Endothelial cell of umbilical vein (primary cell): ENCODE data around the gene PAX6. TPM values are rescaled to one million over a fixed set of nuclear protein-coding genes. Genes with fewer than 3 reads are reported as not detected.

Experiments used
- BruUV-seq: library from RNA; stranded (reverse); fragments of 400-500 nt; replicated peaks from 2 replicates; lab custom pipeline; 2021; lab: Mats Ljungman, UMichigan
- CTCF ChIA-PET: fragments of 300-600, 350-600 bp; sonication (Branson Sonifier 250); formaldehyde crosslinking; loops from one replicate; lab custom pipeline; 2021; ENCODE audit warnings: antibody characterized with exemption, inconsistent platforms; lab: Charles Lee
- POLR2A ChIA-PET: fragments of 300-600, 350-600 bp; sonication (Branson Sonifier 250); formaldehyde crosslinking; loops from one replicate; lab custom pipeline; 2021; ENCODE audit warnings: antibody characterized with exemption, inconsistent platforms; lab: Charles Lee
- DNase-seq: peaks from one replicate; pipeline ENCODE4 v3.0.0-alpha.2; 2011; ENCODE audit warnings: low read depth, low spot score
- FAIRE-seq: peaks from 2 replicates; lab custom pipeline; 2011; peaks lifted over from hg19 to GRCh38; lab: Jason Lieb, UNC
- H2AFZ ChIP-seq: 2 replicates; pipeline ENCODE4 v1.6.0; 2012; ENCODE audit warnings: low read depth, low read length, control low read depth, inconsistent platforms
- H3K27ac ChIP-seq: 2 replicates; pipeline ENCODE4 v1.5.1; 2011; ENCODE audit warnings: low read depth, mild to moderate bottlenecking, control low read depth, low read length, moderate library complexity; ENCODE audit not compliant: insufficient read depth
- H3K27me3 ChIP-seq, 2 experiments: 2 replicates each; pipeline versions ENCODE4 v1.6.0 to v1.6.1; 2011; ENCODE audit warnings: low read length in 2 of 2, mixed read lengths in 1 of 2; ENCODE audit not compliant: control insufficient read depth in 2 of 2, insufficient read depth in 2 of 2
- H3K36me3 ChIP-seq, 2 experiments: 2 replicates in 1 of 2; 3 replicates in 1 of 2; pipeline ENCODE4 v1.5.1; 2011; ENCODE audit warnings: low read length in 2 of 2, mild to moderate bottlenecking in 1 of 2, moderate library complexity in 1 of 2; ENCODE audit not compliant: control insufficient read depth in 2 of 2, insufficient read depth in 2 of 2; ENCODE audit errors: extremely low read depth in 1 of 2
- H3K4me1 ChIP-seq: 3 replicates; pipeline ENCODE4 v1.5.1; 2011; ENCODE audit warnings: mild to moderate bottlenecking, low read length; ENCODE audit not compliant: control insufficient read depth, insufficient read depth; ENCODE audit errors: extremely low read depth
- H3K4me2 ChIP-seq: 2 replicates; pipeline ENCODE4 v1.6.1; 2011; ENCODE audit warnings: low read length, control low read depth, mixed read lengths; ENCODE audit not compliant: insufficient read depth
- H3K4me3 ChIP-seq, 3 experiments: fragments of 200-600 bp in 1 of 3; sonication (generic), shearing (Covaris generic) in 1 of 3; replicated peaks in 1 of 3; 2 replicates each; pipeline ENCODE4 v1.5.1; 2011 to 2016; ENCODE audit warnings: control low read depth in 3 of 3, low read length in 3 of 3, mild to moderate bottlenecking in 2 of 3, inconsistent platforms in 1 of 3, low read depth in 1 of 3, moderate library complexity in 1 of 3; ENCODE audit not compliant: insufficient read depth in 1 of 3
- H3K79me2 ChIP-seq: 2 replicates; pipeline ENCODE4 v1.6.0; 2012; ENCODE audit warnings: low read length, inconsistent platforms; ENCODE audit not compliant: control insufficient read depth, insufficient read depth
- H3K9ac ChIP-seq: replicated peaks from 2 replicates; pipeline ENCODE3; 2011; ENCODE audit warnings: low read length, control low read depth; ENCODE audit not compliant: insufficient read depth; ENCODE audit errors: extremely low read depth
- H3K9me1 ChIP-seq: replicated peaks from 3 replicates; pipeline ENCODE4 v1.6.0; 2011; ENCODE audit warnings: mild to moderate bottlenecking, low read length; ENCODE audit not compliant: control insufficient read depth, insufficient read depth; ENCODE audit errors: extremely low read depth
- H3K9me3 ChIP-seq: replicated peaks from 2 replicates; pipeline ENCODE4 v1.5.1; 2012; ENCODE audit warnings: low read length, inconsistent platforms; ENCODE audit not compliant: control insufficient read depth, insufficient read depth
- H4K20me1 ChIP-seq: replicated peaks from 2 replicates; pipeline ENCODE3; 2011; ENCODE audit warnings: mild to moderate bottlenecking, low read length; ENCODE audit not compliant: control insufficient read depth, insufficient read depth; ENCODE audit errors: extremely low read depth
- CTCF ChIP-seq, 2 donors: IDR thresholded peaks; 1 replicate in 1 of 2; 2 replicates in 1 of 2; pipeline ENCODE4 v1.5.1; 2011; ENCODE audit warnings: low read length in 2 of 2, mild to moderate bottlenecking in 2 of 2, moderate library complexity in 2 of 2, control low read depth in 1 of 2, inconsistent platforms in 1 of 2, low read depth in 1 of 2; ENCODE audit not compliant: insufficient read depth in 1 of 2; ENCODE audit errors: extremely low read depth in 1 of 2
- EZH2 ChIP-seq: IDR thresholded peaks from 2 replicates; pipeline ENCODE4 v1.6.1; 2012; ENCODE audit warnings: borderline replicate concordance, low read depth, mild to moderate bottlenecking, moderate library complexity, low read length, inconsistent platforms; ENCODE audit not compliant: severe bottlenecking
- FOS ChIP-seq: IDR thresholded peaks from 2 replicates; pipeline ENCODE4 v1.6.1; 2011; ENCODE audit warnings: mild to moderate bottlenecking, low read length, moderate library complexity, borderline replicate concordance; ENCODE audit not compliant: insufficient read depth
- GATA2 ChIP-seq: IDR thresholded peaks from 2 replicates; pipeline ENCODE4 v1.7.0; 2011; ENCODE audit warnings: low read depth, mild to moderate bottlenecking, moderate library complexity, mixed read lengths, low read length; ENCODE audit not compliant: insufficient read length, insufficient read depth
- JUN ChIP-seq: IDR thresholded peaks from 2 replicates; pipeline ENCODE4 v1.6.1; 2011; ENCODE audit warnings: borderline replicate concordance, low read depth; ENCODE audit not compliant: insufficient read length, insufficient read depth
- MYC ChIP-seq: IDR thresholded peaks from one replicate; pipeline ENCODE4 v1.6.1; 2011; ENCODE audit warnings: mild to moderate bottlenecking, low read depth, low read length
- POLR2A ChIP-seq: IDR thresholded peaks from 2 replicates; pipeline ENCODE4 v1.6.1; 2012; ENCODE audit warnings: low read depth, mild to moderate bottlenecking, control low read depth, low read length
- POLR2AphosphoS5 ChIP-seq: IDR thresholded peaks from 2 replicates; pipeline ENCODE4 v1.6.1; 2012; ENCODE audit warnings: low read depth, mild to moderate bottlenecking, control low read depth, low read length, moderate library complexity; ENCODE audit not compliant: insufficient read depth
- dilution Hi-C: fragments of 300-500 bp; cut with MboI; formaldehyde crosslinking; loops from one replicate; pipeline ENCODE4 v1.15.0; 2019; ENCODE audit warnings: low sequenced_read_pairs; ENCODE audit not compliant: extremely low pct_ligation_motif_present
- intact Hi-C: fragments of 100-400 bp; cut with micrococcal nuclease; formaldehyde crosslinking; loops from one replicate; pipeline ENCODE4 v1.10.0; 2022
- polyA plus RNA-seq, 4 experiments: library from polyadenylated mRNA; depleted of rRNA in 3 of 4; stranded (reverse) in 3 of 4; unstranded in 1 of 4; fragments of >200 nt; gene quantifications; 2 replicates each; pipeline versions ENCODE4 v1.2.1 to v1.2.3, GENCODE V29; 2011 to 2012; ENCODE audit warnings: missing spikeins in 1 of 4
- total RNA-seq: library from RNA; stranded (reverse); gene quantifications from 2 replicates; pipeline ENCODE4 v1.2.3, GENCODE V29; 2021
- TF ChIP-seq, protein P1 (sequence below): IDR thresholded peaks from 2 replicates; pipeline ENCODE4 v1.6.1; 2011; ENCODE audit not compliant: insufficient read depth, insufficient read length

The PAX6 gene
- total and polyA plus RNA-seq, 2 donors (not counting 3 experiments of a cell fraction or from before 2014, with no cell fraction given) = not detected

DNA sequence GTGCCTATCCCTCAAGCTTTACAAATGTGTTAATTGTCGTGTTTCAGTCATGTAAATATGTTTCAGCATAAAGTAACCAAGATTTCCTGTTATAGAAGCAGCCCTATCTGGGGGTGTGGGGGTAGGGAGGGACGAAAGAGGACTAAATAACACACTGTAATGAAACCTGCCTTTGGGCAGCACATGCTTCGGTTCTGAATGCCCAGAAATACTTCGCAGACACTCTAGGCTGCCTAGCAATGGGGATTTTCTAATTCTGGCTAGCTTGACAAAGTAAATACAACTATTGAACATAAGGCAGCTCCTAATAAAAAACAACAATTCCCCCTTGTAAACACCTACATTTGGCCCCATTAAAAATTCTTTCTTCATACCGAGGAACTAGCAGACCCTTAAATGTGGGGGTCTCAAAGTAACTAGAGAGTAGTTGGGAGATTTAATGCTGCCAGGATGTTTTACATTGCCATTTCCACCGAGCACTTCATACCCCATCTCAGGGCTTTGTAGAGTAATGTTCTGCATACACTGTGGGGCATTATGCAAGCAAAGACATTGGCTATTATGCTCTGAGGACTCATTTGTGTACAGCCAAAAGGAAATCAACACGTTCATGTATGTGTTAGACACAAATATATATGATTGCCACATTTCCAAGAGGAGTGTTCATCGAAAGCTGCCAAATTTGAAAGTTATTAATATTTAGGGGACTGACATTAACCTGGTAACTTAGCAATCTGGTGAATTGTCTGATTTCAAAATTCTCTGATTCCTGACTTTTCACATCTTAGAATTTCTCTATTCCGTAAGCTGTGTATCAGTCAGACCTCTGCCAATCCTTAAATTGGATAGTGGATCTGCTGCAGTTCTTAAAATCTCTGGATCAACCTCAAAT lies 42.1 kb downstream of the PAX6 start:
- dilution Hi-C loops (no loop called here), intact Hi-C loops (no loop called here)
- H4K20me1 ChIP-seq = no peaks in the 10 kb centered on the region
- H3K4me3 ChIP-seq = no peak overlapping the region
- FAIRE-seq = peak; percentile 33
- no peaks in the 10 kb centered on the region for H3K9me1 ChIP-seq
- H3K9ac ChIP-seq = no peak overlapping the region
- TF ChIP-seq CTCF (IDR thresholded peaks at IDR 0.05; ENCODE audit: extremely low read depth in 1 of 2, insufficient read depth in 1 of 2, low read depth in 1 of 2, low read length in 2 of 2) (no peak), EZH2 (no peak)
- H3K36me3 ChIP-seq = no peaks in the 10 kb centered on the region
- DNase-seq = no peak
- H2AFZ ChIP-seq = no peak overlapping the region
- no peaks in the 10 kb centered on the region for H3K4me1 ChIP-seq
- ChIA-PET POLR2A (no interaction called here), CTCF (interaction anchor here (0.6 to 0.7 kb wide), 2 partner anchors 11 to 130 kb away, joined by 3 read pairs; no protein-coding TSS in a partner anchor)
- BruUV-seq = no TSS peak
- H3K27me3 ChIP-seq = no peaks in the 10 kb centered on the region
- H3K4me2 ChIP-seq = no peak overlapping the region
- no peaks in the 10 kb centered on the region for H3K9me3 ChIP-seq
- no peaks in the 10 kb centered on the region for H3K79me2 ChIP-seq
- no peak overlapping the region for H3K27ac ChIP-seq

- no peaks in the 10 kb centered on the region for H3K4me1 ChIP-seq
- H3K79me2 ChIP-seq = no peaks in the 10 kb centered on the region
- no peak overlapping the region for H3K9ac ChIP-seq
- no peaks in the 10 kb centered on the region for H3K9me3 ChIP-seq
- no peaks in the 10 kb centered on the region for H3K27me3 ChIP-seq
- H3K36me3 ChIP-seq = no peaks in the 10 kb centered on the region
- ChIA-PET CTCF (no interaction called here), POLR2A (no interaction called here)
- no peaks in the 10 kb centered on the region for H4K20me1 ChIP-seq
- no peak overlapping the region for H2AFZ ChIP-seq
- H3K4me3 ChIP-seq = no peak overlapping the region
- BruUV-seq = no TSS peak
- FAIRE-seq (no peak), DNase-seq (no peak)
- intact Hi-C loops = no loop called here
- dilution Hi-C loops = no loop called here
- TF ChIP-seq GATA2 (no peak), MYC (no peak), CTCF (IDR thresholded peaks at IDR 0.05; ENCODE audit: extremely low read depth in 1 of 2, insufficient read depth in 1 of 2, low read depth in 1 of 2, low read length in 2 of 2) (no peak), FOS (no peak), EZH2 (no peak), POLR2A (no peak), JUN (no peak), POLR2AphosphoS5 (no peak)
- TF ChIP-seq, protein P1, sequence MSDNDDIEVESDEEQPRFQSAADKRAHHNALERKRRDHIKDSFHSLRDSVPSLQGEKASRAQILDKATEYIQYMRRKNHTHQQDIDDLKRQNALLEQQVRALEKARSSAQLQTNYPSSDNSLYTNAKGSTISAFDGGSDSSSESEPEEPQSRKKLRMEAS = no peak
- no peak overlapping the region for H3K27ac ChIP-seq
- no peak overlapping the region for H3K4me2 ChIP-seq
- H3K9me1 ChIP-seq = no peaks in the 10 kb centered on the region
Observed at GRCh38 chr11:31767685-31768084, 43.4 kb downstream of the PAX6 start.
